ENCODE data around the gene ZBTB9.
"Not testable (repeated sequence)": the region's sequence is repeated elsewhere in the genome, so short reads cannot be mapped to it uniquely, and the experiment has no call there.

The ZBTB9 gene

DNA sequence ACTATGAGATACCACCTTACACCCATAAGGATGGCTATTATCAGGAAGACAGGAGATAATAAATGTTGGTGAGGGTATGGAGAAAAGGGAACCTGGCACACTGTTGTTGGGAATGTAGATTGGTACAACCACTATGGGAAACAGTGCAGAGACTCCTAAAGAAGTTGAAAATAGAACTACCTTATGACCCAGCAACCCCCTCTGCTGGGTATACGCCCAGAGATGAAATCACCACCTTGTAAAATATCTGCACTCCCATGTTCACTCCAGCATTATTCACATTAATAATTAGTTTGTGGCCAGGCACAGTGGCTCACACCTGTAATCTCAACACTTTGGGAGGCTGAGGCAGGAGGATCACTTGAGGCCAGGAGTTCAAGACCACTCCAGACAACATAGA lies 26.8 kb downstream of the ZBTB9 start:
- Histone ChIP-seq H2AFZ (ENCODE audit: low read depth, low read length) (no peak overlapping the region), H3K9me3 (ENCODE audit: low read length) (no peaks in the 10 kb centered on the region), H3K36me3 (ENCODE audit: insufficient read depth, low read length) (no peaks in the 10 kb centered on the region), H3K27me3 (ENCODE audit: insufficient read depth, low read length) (no peaks in the 10 kb centered on the region), H3K4me1 (ENCODE audit: insufficient read depth, low read length) (peaks cover 3% of the 10 kb centered on the region), H3K4me3 (ENCODE audit: low read length) (no peak overlapping the region)

DNA sequence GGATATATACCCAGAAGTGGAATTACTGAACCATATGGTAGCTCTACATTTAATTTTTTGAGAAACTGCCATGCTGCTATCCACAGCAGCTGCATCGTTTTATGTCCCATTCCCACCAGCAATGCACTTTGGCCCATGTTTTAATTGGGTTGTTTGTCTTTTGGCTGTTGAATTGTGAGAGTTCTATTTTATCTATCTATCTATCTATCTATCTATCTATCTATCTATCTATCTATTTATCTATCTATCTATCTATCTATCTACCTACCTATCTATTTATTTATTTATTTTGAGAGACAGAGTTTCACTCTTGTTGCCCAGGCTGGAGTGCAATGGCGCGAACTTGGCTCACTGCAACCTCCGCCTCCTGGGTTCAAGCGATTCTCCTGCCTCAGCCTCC lies 28.2 kb downstream of the ZBTB9 start:
- H3K36me3 ChIP-seq (ENCODE audit: insufficient read depth, low read length); H2AFZ ChIP-seq (ENCODE audit: low read depth, low read length); H3K9me3 ChIP-seq (ENCODE audit: low read length); H3K4me1 ChIP-seq (ENCODE audit: insufficient read depth, low read length); H3K4me3 ChIP-seq (ENCODE audit: low read length); H3K27me3 ChIP-seq (ENCODE audit: insufficient read depth, low read length): not testable (repeated sequence)

DNA sequence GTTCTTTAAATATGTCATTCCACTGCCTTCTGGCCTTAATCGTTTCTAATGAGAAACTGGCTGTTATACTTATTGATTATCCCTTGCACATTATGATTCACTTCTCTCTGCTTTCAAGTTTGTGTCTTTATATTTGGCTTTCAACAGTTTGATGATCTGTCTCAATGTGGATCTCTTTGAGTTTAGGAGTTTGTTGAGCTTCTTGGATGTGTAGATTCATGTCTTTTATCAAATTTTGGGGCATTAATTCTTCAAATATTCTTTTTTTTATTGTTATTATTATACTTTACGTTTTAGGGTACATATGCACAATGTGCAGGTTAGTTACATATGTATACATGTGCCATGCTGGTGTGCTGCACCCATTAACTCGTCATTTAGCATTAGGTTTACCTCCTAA lies 29.3 kb downstream of the ZBTB9 start:
- no peaks in the 10 kb centered on the region for H3K4me1 ChIP-seq (ENCODE audit: insufficient read depth, low read length)
- no peaks in the 10 kb centered on the region for H3K36me3 ChIP-seq (ENCODE audit: insufficient read depth, low read length)
- H3K9me3 ChIP-seq (ENCODE audit: low read length), result no peaks in the 10 kb centered on the region
- no peaks in the 10 kb centered on the region for H3K27me3 ChIP-seq (ENCODE audit: insufficient read depth, low read length)
- no peak overlapping the region for H2AFZ ChIP-seq (ENCODE audit: low read depth, low read length)
- H3K4me3 ChIP-seq (ENCODE audit: low read length), result no peak overlapping the region

DNA sequence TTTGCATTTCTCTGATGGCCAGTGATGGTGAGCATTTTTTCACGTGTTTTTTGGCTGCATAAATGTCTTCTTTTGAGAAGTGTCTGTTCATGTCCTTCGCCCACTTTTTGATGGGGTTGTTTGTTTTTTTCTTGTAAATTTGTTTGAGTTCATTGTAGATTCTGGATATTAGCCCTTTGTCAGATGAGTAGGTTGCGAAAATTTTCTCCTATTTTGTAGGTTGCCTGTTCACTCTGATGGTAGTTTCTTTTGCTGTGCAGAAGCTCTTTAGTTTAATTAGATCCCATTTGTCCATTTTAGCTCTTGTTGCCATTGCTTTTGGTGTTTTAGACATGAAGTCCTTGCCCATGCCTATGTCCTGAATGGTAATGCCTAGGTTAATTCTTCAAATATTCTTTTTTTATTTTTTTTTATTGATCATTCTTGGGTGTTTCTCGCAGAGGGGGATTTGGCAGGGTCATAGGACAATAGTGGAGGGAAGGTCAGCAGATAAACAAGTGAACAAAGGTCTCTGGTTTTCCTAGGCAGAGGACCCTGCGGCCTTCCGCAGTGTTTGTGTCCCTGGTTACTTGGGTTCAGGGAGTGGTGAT lies 30.4 kb downstream of the ZBTB9 start:
- H3K27me3 ChIP-seq (ENCODE audit: insufficient read depth, low read length); H2AFZ ChIP-seq (ENCODE audit: low read depth, low read length); H3K4me1 ChIP-seq (ENCODE audit: insufficient read depth, low read length); H3K4me3 ChIP-seq (ENCODE audit: low read length); H3K36me3 ChIP-seq (ENCODE audit: insufficient read depth, low read length); H3K9me3 ChIP-seq (ENCODE audit: low read length): not testable (repeated sequence)

DNA sequence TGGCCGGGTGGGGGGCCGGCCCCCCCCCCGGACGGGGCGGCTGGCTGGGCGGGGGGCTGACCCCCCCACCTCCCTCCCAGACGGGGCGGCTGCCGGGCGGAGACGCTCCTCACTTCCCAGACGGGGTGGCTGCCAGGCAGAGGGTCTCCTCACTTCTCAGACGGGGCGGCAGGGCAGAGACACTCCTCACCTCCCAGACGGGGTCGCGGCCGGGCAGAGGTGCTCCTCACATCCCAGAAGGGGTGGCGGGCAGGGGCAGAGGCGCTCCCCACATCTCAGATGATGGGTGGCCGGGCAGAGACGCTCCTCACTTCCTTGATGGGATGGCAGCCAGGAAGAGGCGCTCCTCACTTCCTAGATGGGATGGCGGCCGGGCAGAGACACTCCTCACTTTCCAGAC lies 31.3 kb downstream of the ZBTB9 start:
- H3K4me1 ChIP-seq (ENCODE audit: insufficient read depth, low read length); H3K9me3 ChIP-seq (ENCODE audit: low read length); H3K4me3 ChIP-seq (ENCODE audit: low read length); H2AFZ ChIP-seq (ENCODE audit: low read depth, low read length); H3K27me3 ChIP-seq (ENCODE audit: insufficient read depth, low read length); H3K36me3 ChIP-seq (ENCODE audit: insufficient read depth, low read length): not testable (repeated sequence)

DNA sequence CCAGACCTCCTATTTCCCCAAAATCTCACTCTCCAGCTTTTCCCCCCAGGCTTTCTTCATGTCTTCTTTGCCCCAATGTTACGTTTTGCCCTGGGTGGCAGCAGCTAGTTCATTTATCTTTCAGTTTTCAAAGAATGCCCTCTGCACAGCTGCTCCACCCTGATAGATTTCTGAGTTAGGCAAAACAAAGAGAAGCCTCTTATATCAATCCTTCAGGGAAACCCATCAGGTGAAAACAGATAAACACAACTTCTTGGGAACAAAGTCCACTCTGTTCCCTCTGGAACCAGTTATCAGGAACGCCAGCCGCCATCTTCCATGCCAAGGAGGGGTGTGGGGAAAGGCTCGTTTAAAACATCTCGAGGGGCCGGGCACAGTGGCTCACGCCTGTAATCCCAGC lies 34.0 kb downstream of the ZBTB9 start:
- Histone ChIP-seq H3K4me3 (ENCODE audit: low read length) (no peak overlapping the region), H3K4me1 (ENCODE audit: insufficient read depth, low read length) (no peaks in the 10 kb centered on the region), H3K36me3 (ENCODE audit: insufficient read depth, low read length) (no peaks in the 10 kb centered on the region), H2AFZ (ENCODE audit: low read depth, low read length) (no peak overlapping the region), H3K27me3 (ENCODE audit: insufficient read depth, low read length) (no peaks in the 10 kb centered on the region), H3K9me3 (ENCODE audit: low read length) (no peaks in the 10 kb centered on the region)

DNA sequence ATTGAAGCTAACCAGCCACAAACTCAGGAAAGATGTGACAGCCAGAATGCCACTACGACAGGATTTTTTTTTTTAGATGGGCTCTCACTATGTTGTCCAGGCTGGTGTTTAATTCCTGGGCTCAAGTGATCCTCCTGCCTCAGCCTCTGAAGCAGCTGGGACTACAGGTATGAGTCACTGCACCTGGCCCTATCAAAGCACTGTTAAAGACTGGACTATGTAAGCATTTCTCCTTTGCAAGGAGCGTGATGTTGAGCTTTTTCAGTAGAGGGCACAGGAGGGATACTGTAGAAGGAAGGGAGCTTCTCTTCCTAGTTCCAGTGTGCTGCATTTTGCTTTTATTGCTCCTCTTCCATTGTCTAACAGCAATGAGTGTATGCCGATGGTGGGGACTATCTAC lies 35.8 kb downstream of the ZBTB9 start:
- H3K4me1 ChIP-seq (ENCODE audit: insufficient read depth, low read length), result no peaks in the 10 kb centered on the region
- no peaks in the 10 kb centered on the region for H3K27me3 ChIP-seq (ENCODE audit: insufficient read depth, low read length)
- H3K36me3 ChIP-seq (ENCODE audit: insufficient read depth, low read length), result no peaks in the 10 kb centered on the region
- H2AFZ ChIP-seq (ENCODE audit: low read depth, low read length), result no peak overlapping the region
- no peak overlapping the region for H3K4me3 ChIP-seq (ENCODE audit: low read length)
- no peaks in the 10 kb centered on the region for H3K9me3 ChIP-seq (ENCODE audit: low read length)

DNA sequence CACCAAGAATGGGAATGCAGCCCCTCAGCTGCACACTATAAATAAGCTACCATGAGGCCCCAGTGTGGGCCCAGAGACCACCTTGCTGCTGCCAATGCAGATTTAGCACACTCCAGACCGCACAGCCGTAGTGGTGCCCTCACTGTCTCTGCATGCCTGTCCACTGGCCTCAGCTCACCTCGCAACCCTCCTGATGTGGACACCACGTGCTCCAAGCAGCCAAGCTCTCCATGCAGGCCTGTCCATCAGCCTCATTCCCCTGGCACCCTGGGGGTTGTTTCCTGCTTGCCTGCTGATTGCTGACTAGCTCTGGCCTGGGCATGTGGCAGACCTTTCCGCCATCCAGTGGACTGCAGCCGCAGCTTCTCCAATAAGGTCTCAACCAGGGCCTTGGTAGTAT lies 36.2 kb downstream of the ZBTB9 start:
- no peak overlapping the region for H3K4me3 ChIP-seq (ENCODE audit: low read length)
- no peak overlapping the region for H2AFZ ChIP-seq (ENCODE audit: low read depth, low read length)
- H3K4me1 ChIP-seq (ENCODE audit: insufficient read depth, low read length), result no peaks in the 10 kb centered on the region
- no peaks in the 10 kb centered on the region for H3K27me3 ChIP-seq (ENCODE audit: insufficient read depth, low read length)
- no peaks in the 10 kb centered on the region for H3K36me3 ChIP-seq (ENCODE audit: insufficient read depth, low read length)
- no peaks in the 10 kb centered on the region for H3K9me3 ChIP-seq (ENCODE audit: low read length)

DNA sequence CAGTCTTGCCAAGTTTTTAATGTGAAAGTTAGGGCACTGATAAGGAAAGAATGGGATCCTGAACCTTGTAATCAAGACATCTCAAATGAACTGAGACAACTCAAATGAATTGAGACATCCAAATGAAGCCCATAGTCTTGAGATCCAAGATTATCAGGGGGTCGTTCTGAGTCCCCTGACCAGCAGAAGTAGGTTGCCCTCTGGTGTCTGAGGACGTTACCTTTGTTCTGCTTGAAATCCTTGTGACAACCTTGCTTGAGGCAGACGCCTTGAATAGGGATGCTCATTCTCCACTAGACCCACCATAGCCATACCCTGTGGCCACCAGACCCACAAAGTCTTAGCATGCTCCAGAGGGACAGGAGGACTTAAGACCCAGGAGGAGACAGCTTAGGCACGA lies 37.7 kb downstream of the ZBTB9 start:
- Histone ChIP-seq H3K27me3 (ENCODE audit: insufficient read depth, low read length) (no peaks in the 10 kb centered on the region), H2AFZ (ENCODE audit: low read depth, low read length) (no peak overlapping the region), H3K36me3 (ENCODE audit: insufficient read depth, low read length) (no peaks in the 10 kb centered on the region), H3K9me3 (ENCODE audit: low read length) (no peaks in the 10 kb centered on the region), H3K4me3 (ENCODE audit: low read length) (no peak overlapping the region), H3K4me1 (ENCODE audit: insufficient read depth, low read length) (no peaks in the 10 kb centered on the region)

DNA sequence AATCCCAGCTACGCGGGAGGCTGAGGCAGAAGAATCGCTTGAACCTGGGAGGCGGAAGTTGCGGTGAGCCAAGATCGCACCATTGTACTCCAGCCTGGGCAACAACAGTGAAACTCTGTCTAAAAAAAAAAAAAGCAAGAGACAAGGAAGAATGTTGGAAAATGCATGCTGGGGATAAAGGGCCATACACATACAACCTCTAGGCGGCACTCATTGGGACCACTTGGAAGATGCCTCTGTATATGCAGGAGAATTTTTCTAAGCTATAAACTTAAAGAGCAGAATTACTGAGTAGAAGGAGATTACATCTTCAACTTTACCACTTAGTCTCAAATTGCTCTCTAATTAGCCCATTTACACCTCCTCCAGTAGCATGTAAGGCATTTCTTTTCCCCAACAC lies 42.8 kb downstream of the ZBTB9 start:
- Histone ChIP-seq H3K27me3 (ENCODE audit: insufficient read depth, low read length) (no peaks in the 10 kb centered on the region), H3K4me1 (ENCODE audit: insufficient read depth, low read length) (no peaks in the 10 kb centered on the region), H3K9me3 (ENCODE audit: low read length) (no peaks in the 10 kb centered on the region), H3K4me3 (ENCODE audit: low read length) (no peak overlapping the region), H2AFZ (ENCODE audit: low read depth, low read length) (no peak overlapping the region), H3K36me3 (ENCODE audit: insufficient read depth, low read length) (no peaks in the 10 kb centered on the region)

DNA sequence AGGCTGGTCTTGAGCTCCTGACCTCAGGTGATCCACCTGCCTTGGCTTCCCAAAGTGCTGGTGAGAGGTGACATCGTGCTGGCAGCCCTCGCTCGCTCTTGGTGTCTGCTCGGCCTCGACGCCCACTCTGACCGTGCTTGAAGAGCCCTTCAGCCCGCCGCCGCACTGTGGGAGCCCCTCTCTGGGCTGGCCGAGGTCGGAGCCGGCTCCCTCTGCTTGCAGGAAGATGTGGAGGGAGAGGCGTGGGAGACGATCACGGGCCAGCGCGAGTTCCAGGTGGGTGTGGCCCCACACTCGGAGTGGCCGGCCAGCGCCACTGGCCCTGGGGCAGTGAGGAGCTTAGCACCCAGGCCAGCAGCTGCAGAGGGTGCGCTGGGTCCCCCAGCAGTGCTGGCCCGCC lies 48.1 kb downstream of the ZBTB9 start:
- H3K9me3 ChIP-seq (ENCODE audit: low read length), result peaks cover 2% of the 10 kb centered on the region
- H3K27me3 ChIP-seq (ENCODE audit: insufficient read depth, low read length), result no peaks in the 10 kb centered on the region
- H3K4me1 ChIP-seq (ENCODE audit: insufficient read depth, low read length), result peaks cover 9% of the 10 kb centered on the region
- H2AFZ ChIP-seq (ENCODE audit: low read depth, low read length), result no peak overlapping the region
- H3K4me3 ChIP-seq (ENCODE audit: low read length), result no peak overlapping the region
- no peaks in the 10 kb centered on the region for H3K36me3 ChIP-seq (ENCODE audit: insufficient read depth, low read length)

DNA sequence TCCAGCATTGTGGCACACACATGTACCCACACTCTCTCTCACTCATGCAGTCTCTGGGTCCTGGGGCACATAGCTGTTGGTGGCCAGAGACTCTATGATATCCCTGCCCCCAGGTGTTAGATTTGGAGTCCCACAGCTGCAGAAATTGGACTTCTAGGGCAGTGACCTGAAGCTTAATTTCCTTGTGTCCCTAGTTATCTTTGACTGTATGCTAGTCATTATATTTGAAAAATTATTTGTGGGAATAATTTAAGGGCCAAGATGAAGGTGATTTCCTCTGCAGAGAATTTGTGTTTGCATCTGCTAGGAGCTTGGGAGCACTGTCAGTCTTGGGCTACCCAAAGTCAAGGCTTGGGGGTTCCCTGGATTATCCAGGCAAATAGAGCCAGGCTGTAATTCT lies 50.1 kb downstream of the ZBTB9 start:
- no peak overlapping the region for H2AFZ ChIP-seq (ENCODE audit: low read depth, low read length)
- no peak overlapping the region for H3K4me3 ChIP-seq (ENCODE audit: low read length)
- peaks cover 2% of the 10 kb centered on the region for H3K9me3 ChIP-seq (ENCODE audit: low read length)
- H3K27me3 ChIP-seq (ENCODE audit: insufficient read depth, low read length), result peaks cover 6% of the 10 kb centered on the region
- peaks cover 9% of the 10 kb centered on the region for H3K4me1 ChIP-seq (ENCODE audit: insufficient read depth, low read length)
- no peaks in the 10 kb centered on the region for H3K36me3 ChIP-seq (ENCODE audit: insufficient read depth, low read length)

DNA sequence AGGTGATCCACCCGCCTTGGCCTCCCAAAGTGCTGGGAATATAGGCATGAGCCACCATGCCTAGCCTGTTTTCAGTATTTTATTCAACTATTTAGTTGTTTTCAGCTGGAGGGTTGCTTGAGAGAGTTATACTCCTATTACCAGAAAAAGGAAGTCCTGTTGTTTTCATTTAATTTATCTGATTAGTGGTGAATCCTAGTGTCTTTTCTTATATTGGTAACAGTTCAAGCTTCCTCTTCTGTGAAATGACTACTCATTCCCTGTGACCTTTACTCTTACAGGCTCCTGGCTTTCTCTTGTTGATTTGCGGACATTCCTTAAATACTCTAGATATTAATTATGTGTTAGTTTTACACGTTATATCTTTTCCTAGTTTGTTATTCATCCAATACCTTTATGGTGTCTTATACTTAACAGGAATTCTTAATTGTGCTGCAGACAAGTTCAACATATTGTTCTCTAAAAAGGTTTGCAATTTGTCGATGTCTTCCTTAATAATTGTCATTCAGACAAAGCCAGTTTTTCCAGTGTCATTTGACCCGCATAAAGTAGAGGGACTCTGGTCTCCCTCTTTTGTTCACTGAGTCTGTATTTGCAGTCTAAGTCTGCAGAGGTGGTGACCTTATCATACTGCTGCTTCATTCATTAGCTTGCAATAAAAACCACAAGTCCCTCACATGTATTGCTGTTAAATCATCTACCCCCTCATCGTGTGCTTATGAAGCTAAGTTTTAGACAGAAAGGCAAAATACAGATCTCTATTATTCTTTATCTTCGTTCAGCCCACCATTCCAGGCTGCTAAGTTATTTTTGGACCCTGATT lies 51.4 kb downstream of the ZBTB9 start:
- no peak overlapping the region for H2AFZ ChIP-seq (ENCODE audit: low read depth, low read length)
- H3K36me3 ChIP-seq (ENCODE audit: insufficient read depth, low read length), result no peaks in the 10 kb centered on the region
- no peak overlapping the region for H3K4me3 ChIP-seq (ENCODE audit: low read length)
- H3K27me3 ChIP-seq (ENCODE audit: insufficient read depth, low read length), result peaks cover 12% of the 10 kb centered on the region
- peaks cover 2% of the 10 kb centered on the region for H3K9me3 ChIP-seq (ENCODE audit: low read length)
- H3K4me1 ChIP-seq (ENCODE audit: insufficient read depth, low read length), result peaks cover 9% of the 10 kb centered on the region

All from neuron (in vitro differentiated cells).